ENCODE results near the gene INSR. TPM values are rescaled to one million over a fixed set of nuclear protein-coding genes. Genes with fewer than 3 reads are reported as not detected.

Gene INSR
- total RNA-seq, 1 donor from 2014 or later = 23.9 TPM

DNA sequence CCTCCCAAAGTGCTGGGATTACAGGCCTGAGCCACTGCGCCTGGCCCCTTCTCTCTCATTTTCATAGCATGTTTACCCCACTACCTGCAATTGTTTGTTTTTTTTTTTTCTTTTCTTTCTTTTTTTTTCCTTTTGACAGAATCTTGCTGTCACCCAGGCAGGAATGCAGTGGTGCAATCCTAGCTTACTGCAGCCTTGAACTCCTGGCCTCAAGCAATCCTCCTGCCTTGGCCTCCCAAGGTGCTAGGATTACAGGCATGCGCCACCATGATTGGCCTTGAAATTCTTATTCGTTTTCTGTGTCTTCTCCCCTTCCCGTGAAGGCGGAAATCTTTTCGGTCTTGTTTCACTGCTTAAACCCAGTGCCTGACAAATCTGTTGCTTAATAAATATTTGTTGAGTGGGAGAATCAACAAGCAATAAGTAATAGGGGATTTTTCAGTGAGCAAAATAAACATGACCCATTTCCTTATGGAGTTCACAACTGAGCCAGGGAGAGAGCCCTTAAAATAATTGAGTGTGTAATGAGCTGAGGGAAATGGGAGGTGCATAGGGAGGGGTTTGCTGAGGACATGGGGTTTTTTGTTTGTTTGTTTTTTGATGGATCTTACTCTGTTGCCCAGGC, 1.8 kb upstream of the INSR start:
- TF ChIP-seq, protein P1, sequence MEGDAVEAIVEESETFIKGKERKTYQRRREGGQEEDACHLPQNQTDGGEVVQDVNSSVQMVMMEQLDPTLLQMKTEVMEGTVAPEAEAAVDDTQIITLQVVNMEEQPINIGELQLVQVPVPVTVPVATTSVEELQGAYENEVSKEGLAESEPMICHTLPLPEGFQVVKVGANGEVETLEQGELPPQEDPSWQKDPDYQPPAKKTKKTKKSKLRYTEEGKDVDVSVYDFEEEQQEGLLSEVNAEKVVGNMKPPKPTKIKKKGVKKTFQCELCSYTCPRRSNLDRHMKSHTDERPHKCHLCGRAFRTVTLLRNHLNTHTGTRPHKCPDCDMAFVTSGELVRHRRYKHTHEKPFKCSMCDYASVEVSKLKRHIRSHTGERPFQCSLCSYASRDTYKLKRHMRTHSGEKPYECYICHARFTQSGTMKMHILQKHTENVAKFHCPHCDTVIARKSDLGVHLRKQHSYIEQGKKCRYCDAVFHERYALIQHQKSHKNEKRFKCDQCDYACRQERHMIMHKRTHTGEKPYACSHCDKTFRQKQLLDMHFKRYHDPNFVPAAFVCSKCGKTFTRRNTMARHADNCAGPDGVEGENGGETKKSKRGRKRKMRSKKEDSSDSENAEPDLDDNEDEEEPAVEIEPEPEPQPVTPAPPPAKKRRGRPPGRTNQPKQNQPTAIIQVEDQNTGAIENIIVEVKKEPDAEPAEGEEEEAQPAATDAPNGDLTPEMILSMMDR (IDR thresholded peaks at IDR 0.05; ENCODE audit: partially characterized antibody, unreplicated experiment) = no peak
- Mint-ChIP-seq H3K4me3 (ENCODE audit: unreplicated experiment) (no peak overlapping the region), H3K27ac (ENCODE audit: unreplicated experiment) (no peak overlapping the region), H3K27me3 (ENCODE audit: unreplicated experiment) (peaks cover 4% of the 10 kb centered on the region), H3K4me1 (ENCODE audit: low read depth, unreplicated experiment) (no peaks in the 10 kb centered on the region), H3K36me3 (ENCODE audit: unreplicated experiment) (no peaks in the 10 kb centered on the region), H3K9me3 (ENCODE audit: unreplicated experiment) (peaks cover 3% of the 10 kb centered on the region)
- no peak for DNase-seq

DNA sequence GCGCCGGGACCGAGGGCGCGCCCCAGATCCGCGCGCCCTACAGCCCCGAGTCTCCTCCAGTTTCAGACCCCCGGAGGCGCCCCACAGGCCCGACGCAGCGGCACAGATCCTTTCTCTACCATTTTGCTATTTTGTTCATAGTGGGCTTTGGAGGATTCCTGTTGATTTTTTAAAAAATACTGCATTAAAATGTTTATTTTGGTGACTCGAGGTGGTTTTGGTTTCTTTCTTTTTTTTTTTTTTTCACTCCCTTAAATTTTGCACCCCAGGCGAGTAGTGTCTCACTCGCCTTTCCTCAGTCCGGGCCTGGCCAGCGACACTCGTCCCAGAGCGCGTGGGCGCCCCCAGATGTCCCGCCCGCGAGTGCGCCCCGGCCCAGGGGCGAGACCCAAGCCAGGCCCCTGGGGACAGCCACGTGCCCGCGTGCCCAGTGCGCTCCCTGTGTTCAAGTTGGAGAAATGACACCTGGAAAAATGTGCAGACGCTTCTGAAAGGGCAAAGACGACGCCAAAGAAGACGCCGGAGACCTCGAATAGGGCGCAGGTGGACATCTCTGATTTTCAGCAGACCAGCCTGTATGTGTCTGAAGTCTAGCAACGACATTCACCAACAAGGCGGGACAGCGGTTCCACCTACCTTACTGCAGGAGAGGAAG, 471 bp upstream of the INSR start:
- Mint-ChIP-seq H3K9me3 (ENCODE audit: unreplicated experiment) (peaks cover 3% of the 10 kb centered on the region), H3K4me3 (ENCODE audit: unreplicated experiment) (peak overlapping the region; percentile 84), H3K4me1 (ENCODE audit: low read depth, unreplicated experiment) (no peaks in the 10 kb centered on the region), H3K27me3 (ENCODE audit: unreplicated experiment) (peaks cover 4% of the 10 kb centered on the region), H3K27ac (ENCODE audit: unreplicated experiment) (no peak overlapping the region), H3K36me3 (ENCODE audit: unreplicated experiment) (no peaks in the 10 kb centered on the region)
- TF ChIP-seq, protein P1 (IDR thresholded peaks at IDR 0.05; ENCODE audit: partially characterized antibody, unreplicated experiment) = no peak
- peak; percentile 62 for DNase-seq

DNA sequence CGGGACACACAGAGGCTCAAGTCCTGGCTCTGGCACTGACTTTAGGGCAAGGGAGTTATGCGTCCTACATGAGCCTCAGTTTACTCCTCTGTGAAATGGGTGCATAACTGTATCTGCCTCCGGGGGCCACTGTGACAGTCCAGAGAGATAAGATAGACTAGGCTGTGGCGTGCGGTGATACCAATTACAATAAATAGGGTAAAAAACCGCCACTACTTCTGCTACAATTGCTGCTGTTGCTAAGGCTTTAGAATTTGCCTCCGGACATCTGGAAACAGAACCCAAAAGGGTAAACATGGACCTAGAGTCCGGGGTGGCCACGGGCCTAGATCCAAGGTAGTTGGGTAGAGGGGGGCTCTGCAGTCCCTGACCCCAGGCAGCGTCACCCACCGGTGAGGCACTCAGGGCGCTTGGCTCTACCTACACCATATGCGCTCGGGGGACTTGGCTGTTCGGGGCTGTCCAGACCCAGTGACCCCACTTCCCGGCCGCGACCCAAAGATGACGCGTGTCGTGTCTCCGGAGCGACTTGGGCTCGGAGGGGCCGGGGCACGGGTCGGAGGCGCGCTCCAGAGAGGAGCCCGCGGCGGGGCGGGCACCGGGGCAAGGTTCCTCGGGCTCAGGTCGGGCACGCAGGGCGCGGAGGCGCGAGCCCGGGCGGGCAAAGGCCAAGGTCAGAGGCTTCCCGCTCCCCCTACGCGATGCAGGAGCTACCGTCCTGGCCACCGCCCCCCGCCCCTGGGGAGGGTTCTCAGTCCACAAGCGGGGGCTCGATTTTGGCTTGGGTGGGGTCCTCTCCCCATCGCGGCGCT, 1.1 kb downstream of the INSR start:
- TF ChIP-seq, protein P1 (IDR thresholded peaks at IDR 0.05; ENCODE audit: partially characterized antibody, unreplicated experiment) = no peak
- Mint-ChIP-seq H3K4me1 (ENCODE audit: low read depth, unreplicated experiment) (no peaks in the 10 kb centered on the region), H3K27me3 (ENCODE audit: unreplicated experiment) (peaks cover 6% of the 10 kb centered on the region), H3K4me3 (ENCODE audit: unreplicated experiment) (peak overlapping the region; percentile 76), H3K36me3 (ENCODE audit: unreplicated experiment) (no peaks in the 10 kb centered on the region), H3K9me3 (ENCODE audit: unreplicated experiment) (peaks cover 3% of the 10 kb centered on the region), H3K27ac (ENCODE audit: unreplicated experiment) (no peak overlapping the region)
- DNase-seq = peak; percentile 50

DNA sequence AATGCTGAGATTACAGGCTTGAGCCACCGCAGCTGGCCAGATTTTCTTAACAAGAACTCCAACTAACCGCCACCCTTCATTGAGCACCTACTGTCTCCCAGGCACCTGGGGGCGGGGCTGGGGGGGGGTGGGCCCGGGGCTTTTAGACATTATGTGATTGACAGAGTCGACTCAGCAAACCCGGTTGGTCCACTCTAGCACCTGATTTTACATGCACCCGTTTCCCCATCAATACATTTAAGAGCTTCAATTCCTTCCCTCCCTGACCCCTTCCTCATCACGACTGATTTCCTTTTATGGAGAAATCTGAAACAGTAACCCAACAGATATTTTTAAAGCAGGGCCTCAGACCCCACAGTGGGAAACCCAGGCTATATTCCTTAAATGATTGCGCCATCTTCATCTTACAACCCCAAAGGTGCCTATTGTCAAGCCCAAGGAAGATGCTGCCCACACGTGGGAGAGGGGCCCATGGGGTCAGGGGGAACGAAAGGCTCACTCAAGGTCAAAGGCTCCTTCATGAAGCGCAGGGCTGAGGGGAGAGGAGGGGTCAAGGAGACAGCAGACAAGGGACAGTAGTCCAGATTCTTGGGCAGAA, 1.8 kb downstream of the INSR start:
- H3K27me3 Mint-ChIP-seq (ENCODE audit: unreplicated experiment) = peaks cover 6% of the 10 kb centered on the region
- H3K27ac Mint-ChIP-seq (ENCODE audit: unreplicated experiment) = no peak overlapping the region
- H3K9me3 Mint-ChIP-seq (ENCODE audit: unreplicated experiment) = peaks cover 3% of the 10 kb centered on the region
- TF ChIP-seq, protein P1 (IDR thresholded peaks at IDR 0.05; ENCODE audit: partially characterized antibody, unreplicated experiment) = no peak
- H3K4me3 Mint-ChIP-seq (ENCODE audit: unreplicated experiment) = peak overlapping the region; percentile 76
- no peak for DNase-seq
- H3K4me1 Mint-ChIP-seq (ENCODE audit: low read depth, unreplicated experiment) = no peaks in the 10 kb centered on the region
- no peaks in the 10 kb centered on the region for H3K36me3 Mint-ChIP-seq (ENCODE audit: unreplicated experiment)
